Liver (tissue), 9 donors: Measurements from ENCODE around the gene CDH23. TPM values are rescaled to one million over a fixed set of nuclear protein-coding genes. Genes with fewer than 3 reads are reported as not detected.

ENCODE experiments used
- DNase-seq: peaks from one replicate; pipeline ENCODE4 v3.0.0-alpha.2; 2017; ENCODE audit warnings: low spot score
- H3K27ac ChIP-seq, 2 donors: one replicate each; pipeline ENCODE4 v1.7.0; 2013; ENCODE audit warnings: inconsistent platforms in 2 of 2, low read length in 2 of 2, control low read depth in 1 of 2, low read depth in 1 of 2, mild to moderate bottlenecking in 1 of 2
- H3K27me3 ChIP-seq, 4 donors: one replicate each; pipeline versions ENCODE4 v1.6.1 to v1.7.0; 2013; ENCODE audit warnings: low read length in 3 of 4, inconsistent platforms in 1 of 4, mild to moderate bottlenecking in 1 of 4, moderate library complexity in 1 of 4; ENCODE audit not compliant: control insufficient read depth in 4 of 4, insufficient read depth in 4 of 4
- H3K36me3 ChIP-seq, 4 donors: one replicate each; pipeline versions ENCODE4 v1.6.1 to v1.7.0; 2013; ENCODE audit warnings: low read length in 3 of 4, mild to moderate bottlenecking in 3 of 4, low read depth in 1 of 4, moderate library complexity in 1 of 4; ENCODE audit not compliant: control insufficient read depth in 4 of 4, insufficient read depth in 3 of 4
- H3K4me1 ChIP-seq, 4 donors: one replicate each; pipeline versions ENCODE4 v1.6.1 to v1.7.0; 2013; ENCODE audit warnings: low read length in 3 of 4, mild to moderate bottlenecking in 3 of 4, moderate library complexity in 1 of 4; ENCODE audit not compliant: control insufficient read depth in 4 of 4, insufficient read depth in 4 of 4
- H3K4me3 ChIP-seq, 3 donors: one replicate each; pipeline versions ENCODE4 v1.6.1 to v1.7.0; 2013; ENCODE audit warnings: low read length in 3 of 3, control low read depth in 1 of 3, low read depth in 1 of 3, mild to moderate bottlenecking in 1 of 3
- H3K9ac ChIP-seq, 2 donors: one replicate each; pipeline ENCODE4 v1.7.0; 2013; ENCODE audit warnings: low read length in 2 of 2, mild to moderate bottlenecking in 2 of 2, moderate library complexity in 2 of 2, control low read depth in 1 of 2, low read depth in 1 of 2
- H3K9me3 ChIP-seq, 4 donors: one replicate each; pipeline versions ENCODE4 v1.6.1 to v1.7.0; 2013; ENCODE audit warnings: low read length in 3 of 4; ENCODE audit not compliant: control insufficient read depth in 4 of 4
- ATF3 ChIP-seq: IDR thresholded peaks from 2 replicates; pipeline ENCODE4 v1.6.1; 2016; ENCODE audit warnings: antibody characterized with exemption
- CTCF ChIP-seq: fragments of 150-350 bp; IDR thresholded peaks from 2 replicates; pipeline ENCODE4 v1.5.1; 2017; ENCODE audit warnings: improper control_type of control experiment, low read depth, low read length; ENCODE audit not compliant: missing input control
- EGR1 ChIP-seq, 2 donors: IDR thresholded peaks; 2 replicates each; pipeline ENCODE4 v1.6.1; 2016 to 2018; ENCODE audit warnings: antibody characterized with exemption in 2 of 2, low read depth in 2 of 2
- FOXA1 ChIP-seq: IDR thresholded peaks from 2 replicates; pipeline ENCODE4 v1.6.1; 2016; ENCODE audit warnings: antibody characterized with exemption
- FOXA2 ChIP-seq: IDR thresholded peaks from 2 replicates; pipeline ENCODE4 v1.6.1; 2016; ENCODE audit warnings: antibody characterized with exemption
- HNF4A ChIP-seq, 2 donors: conservative IDR thresholded peaks; 2 replicates each; pipeline ENCODE4 v1.6.1; 2016; ENCODE audit warnings: antibody characterized with exemption in 2 of 2, mild to moderate bottlenecking in 2 of 2
- JUND ChIP-seq, 2 donors: IDR thresholded peaks; 2 replicates each; pipeline ENCODE4 v1.6.1; 2016; ENCODE audit warnings: antibody characterized with exemption in 2 of 2
- MAX ChIP-seq: IDR thresholded peaks from 2 replicates; pipeline ENCODE4 v1.6.1; 2016; ENCODE audit warnings: antibody characterized with exemption
- NR2F2 ChIP-seq: IDR thresholded peaks from 2 replicates; pipeline ENCODE4 v1.6.1; 2016; ENCODE audit warnings: antibody characterized with exemption
- RAD21 ChIP-seq, 2 donors: IDR thresholded peaks; 2 replicates each; pipeline ENCODE4 v1.6.1; 2016; ENCODE audit warnings: antibody characterized with exemption in 2 of 2, mild to moderate bottlenecking in 2 of 2
- REST ChIP-seq: IDR thresholded peaks from 2 replicates; pipeline ENCODE4 v1.6.1; 2016; ENCODE audit warnings: antibody characterized with exemption, mild to moderate bottlenecking
- RXRA ChIP-seq, 2 donors: IDR thresholded peaks; 2 replicates each; pipeline ENCODE4 v1.6.1; 2017 to 2018; ENCODE audit warnings: antibody characterized with exemption in 2 of 2, mild to moderate bottlenecking in 1 of 2
- SP1 ChIP-seq: IDR thresholded peaks from 2 replicates; pipeline ENCODE4 v1.6.1; 2018; ENCODE audit warnings: antibody characterized with exemption, mild to moderate bottlenecking
- TAF1 ChIP-seq: conservative IDR thresholded peaks from 2 replicates; pipeline ENCODE4 v1.6.1; 2016; ENCODE audit warnings: antibody characterized with exemption, mild to moderate bottlenecking
- YY1 ChIP-seq: IDR thresholded peaks from 2 replicates; pipeline ENCODE4 v1.6.1; 2016; ENCODE audit warnings: antibody characterized with exemption, mild to moderate bottlenecking
- ZBTB33 ChIP-seq: IDR thresholded peaks from 2 replicates; pipeline ENCODE4 v1.6.1; 2016; ENCODE audit warnings: antibody characterized with exemption
- whole genome bisulfite sequencing: extraction: QIAGEN DNeasy Blood & Tissue Kit; methylation state at CpG from one replicate; pipeline ENCODE4 v1.1.7; 2013; 5-methylcytosine and 5-hydroxymethylcytosine counted together
- polyA plus RNA-seq, 2 donors: library from polyadenylated mRNA; stranded (reverse) in 1 of 2; unstranded in 1 of 2; fragments of 200-250 nt in 1 of 2; fragments of >200 nt in 1 of 2; fragmentation: Nextera tagmentation in 1 of 2; extraction: Ambion mirVana in 1 of 2; gene quantifications; one replicate each; pipeline versions ENCODE4 v1.2.1 to v1.2.3, GENCODE V29; 2013 to 2015
- total RNA-seq, 2 donors: library from RNA; depleted of rRNA; stranded (reverse); fragments of >200 nt; gene quantifications; one replicate each; pipeline ENCODE4 v1.2.3, GENCODE V29; 2014
- donor health status: healthy.
- donor health status: healthy.
- donor health status: healthy.
- donor health status: healthy.
- donor health status: healthy.

Gene CDH23
- total and polyA plus RNA-seq, 4 donors: 1.5 to 4.7 (median 3.4) TPM

- TF ChIP-seq HNF4A (conservative IDR thresholded peaks at IDR 0.05) (no peak), TAF1 (no peak), JUND (IDR thresholded peaks at IDR 0.05) (no peak), YY1 (no peak), ATF3 (no peak), CTCF (no peak), FOXA1 (no peak), FOXA2 (no peak), RAD21 (IDR thresholded peaks at IDR 0.05) (no peak), NR2F2 (no peak), REST (no peak)
- Histone ChIP-seq H3K36me3 (no peaks in the 10 kb centered on the region), H3K4me3 (no peak overlapping the region), H3K4me1 (no peaks in the 10 kb centered on the region), H3K27ac (no peak overlapping the region), H3K27me3 (no peaks in the 10 kb centered on the region), H3K9ac (no peak overlapping the region), H3K9me3 (no peaks in the 10 kb centered on the region)
- 87% methylated on average over 5 of the region's 5 CpGs for WGBS
- DNase-seq: no peak
These were observed 302.0 kb downstream of the CDH23 start for GRCh38 chr10:71698737-71699136.

- DNase-seq: no peak
- Histone ChIP-seq H3K36me3 (no peaks in the 10 kb centered on the region), H3K9ac (no peak overlapping the region), H3K27ac (no peak overlapping the region), H3K4me1 (no peaks in the 10 kb centered on the region), H3K27me3 (no peaks in the 10 kb centered on the region), H3K4me3 (no peak overlapping the region), H3K9me3 (no peaks in the 10 kb centered on the region)
- TF ChIP-seq FOXA1 (no peak), NR2F2 (no peak), ATF3 (no peak), ZBTB33 (no peak), EGR1 (IDR thresholded peaks at IDR 0.05; ENCODE audit: low read depth in 2 of 2) (no peak), YY1 (no peak), TAF1 (no peak), FOXA2 (no peak), RXRA (IDR thresholded peaks at IDR 0.05) (no peak), MAX (no peak), CTCF (no peak), SP1 (no peak), RAD21 (IDR thresholded peaks at IDR 0.05) (no peak)
- 95% methylated on average over 11 of the region's 11 CpGs for WGBS
These were observed 304.1 kb downstream of the CDH23 start for GRCh38 chr10:71700731-71701368.
